HG02798 (cell line): ENCODE measurements around the gene ADARB2.

Experiments
- ATAC-seq: cut with Tn5 transposase; IDR thresholded peaks from one replicate; pipeline ENCODE4 v1.9.1; 2021; ENCODE audit warnings: mild to moderate bottlenecking; ENCODE audit not compliant: unreplicated experiment, poor library complexity

ADARB2 gene

GRCh38 chr10:1191752-1192151 is 545.6 kb downstream of the ADARB2 start:
- ATAC-seq = no peak

- ATAC-seq = no peak
These were observed 546.4 kb downstream of the ADARB2 start for GRCh38 chr10:1190791-1191490.

GRCh38 chr10:1190052-1190395 is 547.3 kb downstream of the ADARB2 start:
- ATAC-seq = no peak

GRCh38 chr10:1189166-1190051 is 547.9 kb downstream of the ADARB2 start:
- ATAC-seq = no peak

GRCh38 chr10:1188558-1189135 is 548.7 kb downstream of the ADARB2 start:
- no peak for ATAC-seq

- no peak for ATAC-seq
These were observed 549.3 kb downstream of the ADARB2 start for GRCh38 chr10:1187855-1188557.

GRCh38 chr10:1187151-1187854 is 550.0 kb downstream of the ADARB2 start:
- no peak for ATAC-seq

- ATAC-seq = no peak
These were observed 550.7 kb downstream of the ADARB2 start for GRCh38 chr10:1186683-1186990.

- no peak for ATAC-seq
These were observed 551.2 kb downstream of the ADARB2 start for GRCh38 chr10:1185911-1186682.

- ATAC-seq = no peak
These were observed 552.5 kb downstream of the ADARB2 start for GRCh38 chr10:1184541-1185430.

GRCh38 chr10:1183701-1184100 is 553.6 kb downstream of the ADARB2 start:
- ATAC-seq = no peak

GRCh38 chr10:1183033-1183396 is 554.3 kb downstream of the ADARB2 start:
- ATAC-seq = no peak

- no peak for ATAC-seq
These were observed 554.9 kb downstream of the ADARB2 start for GRCh38 chr10:1182280-1183032.

GRCh38 chr10:1180836-1181235 is 556.5 kb downstream of the ADARB2 start:
- ATAC-seq = no peak

GRCh38 chr10:1180071-1180730 is 557.1 kb downstream of the ADARB2 start:
- ATAC-seq = no peak

- ATAC-seq = no peak
These were observed 557.8 kb downstream of the ADARB2 start for GRCh38 chr10:1179346-1180070.

- ATAC-seq = no peak
These were observed 558.8 kb downstream of the ADARB2 start for GRCh38 chr10:1178506-1178905.
